ENCODE measurements around the gene FAM184A. TPM values are rescaled to one million over a fixed set of nuclear protein-coding genes. Genes with fewer than 3 reads are reported as not detected.

Gene FAM184A
- total and polyA plus RNA-seq, 2 donors (not counting 3 experiments of a cell fraction or from before 2014, with no cell fraction given) = 0.04 to 0.84 TPM

DNA sequence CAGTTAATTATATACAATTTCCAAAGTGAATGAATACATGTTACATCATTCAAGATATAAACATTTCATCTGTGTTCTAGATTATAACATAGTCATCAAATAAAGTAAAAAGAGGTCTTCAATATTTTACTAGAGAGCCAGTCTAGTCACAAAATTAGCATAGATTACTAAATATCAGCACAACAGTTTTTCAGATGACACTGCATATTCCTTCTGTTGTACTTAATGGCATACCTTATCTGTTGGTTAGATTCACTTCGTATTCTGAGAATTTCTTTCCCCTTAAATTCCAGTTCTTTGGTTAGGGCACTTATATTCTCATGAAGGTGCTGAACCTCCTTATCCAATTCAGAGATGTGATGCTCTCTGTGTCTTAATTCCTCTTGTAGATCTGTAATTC is 103.7 kb downstream of the FAM184A start:
- Histone ChIP-seq H3K4me2 (ENCODE audit: insufficient read depth, low read length) (no peak overlapping the region), H3K9me1 (replicated peaks; ENCODE audit: control insufficient read depth, extremely low read depth, insufficient read depth, low read length) (no peaks in the 10 kb centered on the region), H2AFZ (ENCODE audit: low read depth, low read length) (no peak overlapping the region), H3K9ac (replicated peaks; ENCODE audit: extremely low read depth, insufficient read depth, low read length) (no peak overlapping the region), H4K20me1 (replicated peaks; ENCODE audit: control insufficient read depth, extremely low read depth, insufficient read depth, low read length) (no peaks in the 10 kb centered on the region), H3K9me3 (replicated peaks; ENCODE audit: control insufficient read depth, insufficient read depth, low read length) (no peaks in the 10 kb centered on the region), H3K27ac (ENCODE audit: insufficient read depth, low read depth, low read length) (no peak overlapping the region), H3K4me3 (replicated peaks in 1 of 3; ENCODE audit: insufficient read depth in 1 of 3, low read depth in 1 of 3, low read length in 3 of 3) (no peak overlapping the region), H3K4me1 (ENCODE audit: control insufficient read depth, extremely low read depth, insufficient read depth, low read length) (no peaks in the 10 kb centered on the region), H3K79me2 (ENCODE audit: control insufficient read depth, insufficient read depth, low read length) (no peaks in the 10 kb centered on the region), H3K36me3 (ENCODE audit: control insufficient read depth in 2 of 2, extremely low read depth in 1 of 2, insufficient read depth in 2 of 2, low read length in 2 of 2) (no peaks in the 10 kb centered on the region), H3K27me3 (ENCODE audit: control insufficient read depth in 2 of 2, insufficient read depth in 2 of 2, low read length in 2 of 2) (no peaks in the 10 kb centered on the region)
- dilution Hi-C loops (cut with MboI; ENCODE audit: extremely low pct_ligation_motif_present, low sequenced_read_pairs) = no loop called here
- ChIA-PET POLR2A (no interaction called here), CTCF (interaction anchor here (1.9 kb wide), 1 partner anchor 136 kb away, joined by 11 read pairs; no protein-coding TSS in a partner anchor)
- intact Hi-C loops (cut with micrococcal nuclease) = loop anchor here (5.0 kb wide), 1 partner anchor 63 kb away; no protein-coding TSS in a partner anchor
- FAIRE-seq (no peak), DNase-seq (ENCODE audit: low read depth, low spot score) (no peak)
- BruUV-seq (replicated peaks) = no TSS peak
- TF ChIP-seq, protein P1, sequence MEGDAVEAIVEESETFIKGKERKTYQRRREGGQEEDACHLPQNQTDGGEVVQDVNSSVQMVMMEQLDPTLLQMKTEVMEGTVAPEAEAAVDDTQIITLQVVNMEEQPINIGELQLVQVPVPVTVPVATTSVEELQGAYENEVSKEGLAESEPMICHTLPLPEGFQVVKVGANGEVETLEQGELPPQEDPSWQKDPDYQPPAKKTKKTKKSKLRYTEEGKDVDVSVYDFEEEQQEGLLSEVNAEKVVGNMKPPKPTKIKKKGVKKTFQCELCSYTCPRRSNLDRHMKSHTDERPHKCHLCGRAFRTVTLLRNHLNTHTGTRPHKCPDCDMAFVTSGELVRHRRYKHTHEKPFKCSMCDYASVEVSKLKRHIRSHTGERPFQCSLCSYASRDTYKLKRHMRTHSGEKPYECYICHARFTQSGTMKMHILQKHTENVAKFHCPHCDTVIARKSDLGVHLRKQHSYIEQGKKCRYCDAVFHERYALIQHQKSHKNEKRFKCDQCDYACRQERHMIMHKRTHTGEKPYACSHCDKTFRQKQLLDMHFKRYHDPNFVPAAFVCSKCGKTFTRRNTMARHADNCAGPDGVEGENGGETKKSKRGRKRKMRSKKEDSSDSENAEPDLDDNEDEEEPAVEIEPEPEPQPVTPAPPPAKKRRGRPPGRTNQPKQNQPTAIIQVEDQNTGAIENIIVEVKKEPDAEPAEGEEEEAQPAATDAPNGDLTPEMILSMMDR (IDR thresholded peaks at IDR 0.05; ENCODE audit: extremely low read depth in 1 of 2, insufficient read depth in 1 of 2, low read depth in 1 of 2, low read length in 2 of 2) = no peak
- TF ChIP-seq MYC (IDR thresholded peaks at IDR 0.05; ENCODE audit: low read depth, low read length) = no peak
- TF ChIP-seq JUN (IDR thresholded peaks at IDR 0.05; ENCODE audit: borderline replicate concordance, insufficient read depth, insufficient read length, low read depth) = no peak
- TF ChIP-seq, protein P2, sequence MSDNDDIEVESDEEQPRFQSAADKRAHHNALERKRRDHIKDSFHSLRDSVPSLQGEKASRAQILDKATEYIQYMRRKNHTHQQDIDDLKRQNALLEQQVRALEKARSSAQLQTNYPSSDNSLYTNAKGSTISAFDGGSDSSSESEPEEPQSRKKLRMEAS (IDR thresholded peaks at IDR 0.05; ENCODE audit: insufficient read depth, insufficient read length) = no peak
- no peak for TF ChIP-seq EZH2 (IDR thresholded peaks at IDR 0.05; ENCODE audit: borderline replicate concordance, low read depth, low read length, severe bottlenecking)
- TF ChIP-seq POLR2AphosphoS5 (IDR thresholded peaks at IDR 0.05; ENCODE audit: insufficient read depth, low read depth, low read length) = no peak
- no peak for TF ChIP-seq POLR2A (IDR thresholded peaks at IDR 0.05; ENCODE audit: low read depth, low read length)
- no peak for TF ChIP-seq FOS (IDR thresholded peaks at IDR 0.05; ENCODE audit: borderline replicate concordance, insufficient read depth, low read length)
- no peak for TF ChIP-seq GATA2 (IDR thresholded peaks at IDR 0.05; ENCODE audit: insufficient read depth, insufficient read length, low read depth, low read length)

All from endothelial cell of umbilical vein (primary cell).